Ovary (tissue), 9 donors: ENCODE measurements around the gene CYLD. TPM values are rescaled to one million over a fixed set of nuclear protein-coding genes. Genes with fewer than 3 reads are reported as not detected.

Source experiments
- DNase-seq, 5 donors: peaks; one replicate each; pipeline ENCODE4 v3.0.0-alpha.2; 2019 to 2020
- H3K27ac ChIP-seq, 2 donors: fragments of 200-600 bp; one replicate each; pipeline versions ENCODE4 v1.5.1 to v1.8.0; 2019 to 2022
- H3K27me3 ChIP-seq: fragments of 200-600 bp; one replicate; pipeline ENCODE4 v1.8.0; 2022
- H3K36me3 ChIP-seq: fragments of 200-600 bp; sonication (generic); one replicate; pipeline ENCODE4 v1.5.1; 2019
- H3K4me1 ChIP-seq: one replicate; pipeline ENCODE4 v1.8.1; 2013; ENCODE audit warnings: mild to moderate bottlenecking, moderate library complexity; ENCODE audit not compliant: insufficient read depth
- H3K4me3 ChIP-seq: fragments of 200-600 bp; sonication (generic); one replicate; pipeline ENCODE4 v1.5.1; 2017
- H3K9me3 ChIP-seq, 2 donors: fragments of 200-600 bp in 1 of 2; sonication (generic) in 1 of 2; one replicate each; pipeline versions ENCODE4 v1.5.1 to v1.8.1; 2013 to 2019; ENCODE audit warnings: mild to moderate bottlenecking in 1 of 2, moderate library complexity in 1 of 2
- EP300 ChIP-seq: sonication (generic); formaldehyde crosslinking; IDR thresholded peaks from one replicate; pipeline ENCODE4 v1.6.1; 2017; ENCODE audit warnings: antibody characterized with exemption
- POLR2A ChIP-seq: fragments of 450-650 bp; IDR thresholded peaks from one replicate; pipeline ENCODE4 v1.6.1; 2017; ENCODE audit warnings: antibody characterized with exemption, mild to moderate bottlenecking, moderate library complexity
- WGBS, 3 donors: extraction: QIAGEN DNeasy Blood & Tissue Kit in 1 of 3; methylation state at CpG; one replicate each; pipeline versions ENCODE4 v1.1.5 to v1.1.7; 2013 to 2017; 5-methylcytosine and 5-hydroxymethylcytosine counted together
- intact Hi-C, 4 donors: fragments of 100-400 bp; cut with DNase I; formaldehyde crosslinking; loops; one replicate each; pipeline versions ENCODE4 v1.11.0 to v1.15.1; 2022 to 2023
- polyA plus RNA-seq, 2 donors: library from polyadenylated mRNA; stranded (reverse); fragments of 200-250 nt in 1 of 2; fragments of 350-450 nt in 1 of 2; fragmentation: Illumina TruSeq in 1 of 2; extraction: RNeasy Lipid Tissue Mini Kit (QIAGEN cat#74804) in 1 of 2; gene quantifications; one replicate each; pipeline ENCODE4 v1.2.3, GENCODE V29; 2013 to 2014
- total RNA-seq, 7 donors: library from RNA; depleted of rRNA in 2 of 7; stranded (reverse); fragments of >200 nt in 2 of 7; fragmentation: NEBNext Ultra II Directional in 3 of 7; extraction: Animal tissue kit (Norgen Biotek cat#: 25700) in 3 of 7; gene quantifications; one replicate each; pipeline versions ENCODE4 v1.1.0 to v1.2.4, GENCODE V29; 2016 to 2023
- TF ChIP-seq, protein P1 (sequence below), 3 donors: fragments of 450-650 bp in 2 of 3; fragments of 200-600 bp in 1 of 3; IDR thresholded peaks; one replicate each; pipeline versions ENCODE4 v1.5.1 to v1.8.0; 2016 to 2022; ENCODE audit warnings: antibody characterized with exemption in 3 of 3, mild to moderate bottlenecking in 1 of 3
- donor health status: DM: no; HTN: no; CAD: no; lungs with moderate emphysema.
- donor health status: DM: no; HTN: no; CAD: no.
- donor health status: Bipolar disorder and iron deficiency.
- donor health status: DM: yes; HTN: yes; CAD: no.
- donor health status: DM: no; HTN: no; CAD: no.
- donor health status: DM: yes; HTN: yes; CAD: no.

The CYLD gene
- total and polyA plus RNA-seq, 9 donors: 11.2 to 57.6 (median 38.6) TPM

GRCh38 chr16:50774960-50775359 lies 33.1 kb downstream of the CYLD start:
- H3K36me3 ChIP-seq: no peaks in the 10 kb centered on the region
- intact Hi-C loops: no loop called here
- no peaks in the 10 kb centered on the region for H3K9me3 ChIP-seq
- TF ChIP-seq POLR2A: no peak
- no peak for TF ChIP-seq EP300
- TF ChIP-seq, protein P1, sequence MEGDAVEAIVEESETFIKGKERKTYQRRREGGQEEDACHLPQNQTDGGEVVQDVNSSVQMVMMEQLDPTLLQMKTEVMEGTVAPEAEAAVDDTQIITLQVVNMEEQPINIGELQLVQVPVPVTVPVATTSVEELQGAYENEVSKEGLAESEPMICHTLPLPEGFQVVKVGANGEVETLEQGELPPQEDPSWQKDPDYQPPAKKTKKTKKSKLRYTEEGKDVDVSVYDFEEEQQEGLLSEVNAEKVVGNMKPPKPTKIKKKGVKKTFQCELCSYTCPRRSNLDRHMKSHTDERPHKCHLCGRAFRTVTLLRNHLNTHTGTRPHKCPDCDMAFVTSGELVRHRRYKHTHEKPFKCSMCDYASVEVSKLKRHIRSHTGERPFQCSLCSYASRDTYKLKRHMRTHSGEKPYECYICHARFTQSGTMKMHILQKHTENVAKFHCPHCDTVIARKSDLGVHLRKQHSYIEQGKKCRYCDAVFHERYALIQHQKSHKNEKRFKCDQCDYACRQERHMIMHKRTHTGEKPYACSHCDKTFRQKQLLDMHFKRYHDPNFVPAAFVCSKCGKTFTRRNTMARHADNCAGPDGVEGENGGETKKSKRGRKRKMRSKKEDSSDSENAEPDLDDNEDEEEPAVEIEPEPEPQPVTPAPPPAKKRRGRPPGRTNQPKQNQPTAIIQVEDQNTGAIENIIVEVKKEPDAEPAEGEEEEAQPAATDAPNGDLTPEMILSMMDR (IDR thresholded peaks at IDR 0.05): no peak
- no peaks in the 10 kb centered on the region for H3K4me1 ChIP-seq
- DNase-seq: no peak
- H3K27ac ChIP-seq: no peak overlapping the region
- 81 to 85% (median 82%) methylated on average over 3 of the region's 3 CpGs for WGBS, 3 donors
- no peak overlapping the region for H3K4me3 ChIP-seq
- H3K27me3 ChIP-seq: no peaks in the 10 kb centered on the region

DNA sequence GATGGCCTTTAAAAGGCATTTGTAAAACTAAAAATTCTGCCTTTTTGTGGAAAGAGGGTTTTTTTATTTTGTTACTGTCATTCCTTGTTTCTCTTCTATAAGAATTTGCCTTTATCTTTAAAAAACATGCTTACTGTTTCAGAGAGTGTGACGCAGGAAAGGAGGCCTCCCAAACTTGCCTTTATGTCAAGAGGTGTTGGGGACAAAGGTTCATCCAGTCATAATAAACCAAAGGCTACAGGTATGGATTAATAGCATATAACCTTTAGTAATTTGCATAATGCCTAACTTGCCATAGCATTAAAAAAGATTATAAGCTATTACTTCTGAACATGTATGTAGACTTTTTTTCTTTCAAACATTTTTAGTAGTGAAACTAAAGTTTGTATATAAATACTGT lies 34.2 kb downstream of the CYLD start:
- no peak for DNase-seq
- intact Hi-C loops: no loop called here
- H3K36me3 ChIP-seq: no peaks in the 10 kb centered on the region
- no peak for TF ChIP-seq POLR2A
- H3K27ac ChIP-seq: no peak overlapping the region
- no peaks in the 10 kb centered on the region for H3K9me3 ChIP-seq
- H3K4me3 ChIP-seq: no peak overlapping the region
- H3K4me1 ChIP-seq: no peaks in the 10 kb centered on the region
- WGBS, 3 donors: 74 to 92% (median 90%) methylated on average over 1 of the region's 1 CpG
- H3K27me3 ChIP-seq: no peaks in the 10 kb centered on the region

GRCh38 chr16:50778284-50779163 lies 36.6 kb downstream of the CYLD start:
- WGBS, 3 donors: 70 to 74% (median 71%) methylated on average over 1 of the region's 1 CpG
- Histone ChIP-seq H3K4me3 (no peak overlapping the region), H3K4me1 (no peaks in the 10 kb centered on the region), H3K27ac (no peak overlapping the region), H3K27me3 (no peaks in the 10 kb centered on the region), H3K9me3 (no peaks in the 10 kb centered on the region), H3K36me3 (no peaks in the 10 kb centered on the region)
- intact Hi-C loops: no loop called here
- DNase-seq: no peak
- TF ChIP-seq POLR2A (no peak), EP300 (no peak)
- TF ChIP-seq, protein P1 (IDR thresholded peaks at IDR 0.05): no peak

GRCh38 chr16:50781043-50781442 lies 39.2 kb downstream of the CYLD start:
- DNase-seq: no peak
- 84 to 88% (median 87%) methylated on average over 7 of the region's 7 CpGs for WGBS, 3 donors
- Histone ChIP-seq H3K4me1 (no peaks in the 10 kb centered on the region), H3K9me3 (no peaks in the 10 kb centered on the region), H3K4me3 (no peak overlapping the region), H3K27me3 (no peaks in the 10 kb centered on the region), H3K27ac (no peak overlapping the region), H3K36me3 (no peaks in the 10 kb centered on the region)
- TF ChIP-seq POLR2A: no peak
- TF ChIP-seq, protein P1 (IDR thresholded peaks at IDR 0.05): no peak
- no peak for TF ChIP-seq EP300
- intact Hi-C loops: no loop called here

GRCh38 chr16:50781518-50781917 lies 39.6 kb downstream of the CYLD start:
- no peak for DNase-seq
- no peak overlapping the region for H3K4me3 ChIP-seq
- H3K36me3 ChIP-seq: no peaks in the 10 kb centered on the region
- no peaks in the 10 kb centered on the region for H3K27me3 ChIP-seq
- WGBS, 3 donors: 90 to 93% (median 92%) methylated on average over 3 of the region's 3 CpGs
- H3K4me1 ChIP-seq: no peaks in the 10 kb centered on the region
- H3K9me3 ChIP-seq: no peaks in the 10 kb centered on the region
- no peak overlapping the region for H3K27ac ChIP-seq
- intact Hi-C loops: no loop called here
- TF ChIP-seq POLR2A (no peak), EP300 (no peak)
- TF ChIP-seq, protein P1 (IDR thresholded peaks at IDR 0.05): no peak
